MM.1S (cell line): Measurements from ENCODE around the gene FBXL17.

Experiments used
- EZH2 ChIP-seq: fragments of 300-600 bp; sonication (generic); optimal IDR thresholded peaks from 2 replicates; pipeline ENCODE3; 2017; ENCODE audit warnings: low read depth, mild to moderate bottlenecking, antibody characterized with exemption, low read length, mixed read lengths
- EZH2phosphoT487 ChIP-seq: fragments of 300-600 bp; sonication (generic); IDR thresholded peaks from 2 replicates; pipeline ENCODE4 v1.6.1; 2018; ENCODE audit warnings: antibody characterized with exemption, low read length
- TF ChIP-seq, protein P1 (sequence below): fragments of 300-600 bp; sonication (generic); IDR thresholded peaks from 2 replicates; pipeline ENCODE4 v1.5.1; 2016; ENCODE audit warnings: antibody characterized with exemption, low read length, mixed read lengths

DNA sequence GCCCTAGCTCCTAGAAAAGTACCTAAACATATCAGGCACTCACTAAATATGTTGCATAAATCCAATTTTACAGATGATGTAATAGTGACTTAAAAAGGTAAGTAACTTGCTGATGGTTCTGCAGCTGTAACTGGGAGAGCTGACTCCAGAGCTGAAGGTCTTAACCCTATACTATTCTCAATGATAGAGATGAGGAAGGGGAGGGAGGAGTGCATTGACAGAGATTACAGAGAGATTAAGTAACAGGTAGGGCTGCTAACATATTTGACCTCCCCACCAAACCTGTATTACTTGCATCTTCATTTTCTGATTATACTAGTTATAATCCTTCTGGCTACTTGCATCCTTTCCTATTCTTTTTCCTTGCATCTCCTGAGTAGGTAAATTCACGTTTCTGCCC is 455.8 kb downstream of the FBXL17 start:
- TF ChIP-seq, protein P1, sequence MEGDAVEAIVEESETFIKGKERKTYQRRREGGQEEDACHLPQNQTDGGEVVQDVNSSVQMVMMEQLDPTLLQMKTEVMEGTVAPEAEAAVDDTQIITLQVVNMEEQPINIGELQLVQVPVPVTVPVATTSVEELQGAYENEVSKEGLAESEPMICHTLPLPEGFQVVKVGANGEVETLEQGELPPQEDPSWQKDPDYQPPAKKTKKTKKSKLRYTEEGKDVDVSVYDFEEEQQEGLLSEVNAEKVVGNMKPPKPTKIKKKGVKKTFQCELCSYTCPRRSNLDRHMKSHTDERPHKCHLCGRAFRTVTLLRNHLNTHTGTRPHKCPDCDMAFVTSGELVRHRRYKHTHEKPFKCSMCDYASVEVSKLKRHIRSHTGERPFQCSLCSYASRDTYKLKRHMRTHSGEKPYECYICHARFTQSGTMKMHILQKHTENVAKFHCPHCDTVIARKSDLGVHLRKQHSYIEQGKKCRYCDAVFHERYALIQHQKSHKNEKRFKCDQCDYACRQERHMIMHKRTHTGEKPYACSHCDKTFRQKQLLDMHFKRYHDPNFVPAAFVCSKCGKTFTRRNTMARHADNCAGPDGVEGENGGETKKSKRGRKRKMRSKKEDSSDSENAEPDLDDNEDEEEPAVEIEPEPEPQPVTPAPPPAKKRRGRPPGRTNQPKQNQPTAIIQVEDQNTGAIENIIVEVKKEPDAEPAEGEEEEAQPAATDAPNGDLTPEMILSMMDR: no peak
- TF ChIP-seq EZH2 (no peak), EZH2phosphoT487 (no peak)
